ENCODE measurements around the gene SNTG2.

The SNTG2 gene

DNA sequence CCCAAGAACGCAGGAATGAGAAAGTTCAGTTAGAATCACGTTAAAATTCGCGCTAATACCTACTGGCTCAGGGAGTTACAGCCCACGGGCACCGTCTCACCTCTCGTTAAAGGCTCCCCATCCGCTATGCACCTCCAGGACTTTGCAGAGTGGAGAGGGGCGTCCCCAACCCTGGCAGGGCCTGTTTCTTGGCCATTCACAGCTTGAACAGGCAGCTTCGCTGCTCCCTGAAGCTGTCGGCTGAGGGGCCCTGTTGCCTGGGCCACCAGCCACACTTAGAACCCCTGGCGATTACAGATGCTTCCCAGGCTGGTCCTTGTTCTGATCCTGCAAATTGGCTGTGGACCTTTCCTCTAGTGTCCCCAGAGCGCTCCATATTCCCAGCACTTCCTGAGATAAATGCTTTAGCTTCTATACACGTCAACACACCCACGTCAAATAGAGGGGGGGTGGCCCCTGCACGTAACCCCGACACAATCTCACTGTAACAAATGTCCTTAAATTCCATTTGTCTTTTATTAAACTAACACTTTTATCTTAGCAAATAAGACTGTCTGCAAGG, 16.8 kb upstream of the SNTG2 start:
- no peak overlapping the region for H3K4me3 ChIP-seq (ENCODE audit: low read length)
- TF ChIP-seq, protein P1, sequence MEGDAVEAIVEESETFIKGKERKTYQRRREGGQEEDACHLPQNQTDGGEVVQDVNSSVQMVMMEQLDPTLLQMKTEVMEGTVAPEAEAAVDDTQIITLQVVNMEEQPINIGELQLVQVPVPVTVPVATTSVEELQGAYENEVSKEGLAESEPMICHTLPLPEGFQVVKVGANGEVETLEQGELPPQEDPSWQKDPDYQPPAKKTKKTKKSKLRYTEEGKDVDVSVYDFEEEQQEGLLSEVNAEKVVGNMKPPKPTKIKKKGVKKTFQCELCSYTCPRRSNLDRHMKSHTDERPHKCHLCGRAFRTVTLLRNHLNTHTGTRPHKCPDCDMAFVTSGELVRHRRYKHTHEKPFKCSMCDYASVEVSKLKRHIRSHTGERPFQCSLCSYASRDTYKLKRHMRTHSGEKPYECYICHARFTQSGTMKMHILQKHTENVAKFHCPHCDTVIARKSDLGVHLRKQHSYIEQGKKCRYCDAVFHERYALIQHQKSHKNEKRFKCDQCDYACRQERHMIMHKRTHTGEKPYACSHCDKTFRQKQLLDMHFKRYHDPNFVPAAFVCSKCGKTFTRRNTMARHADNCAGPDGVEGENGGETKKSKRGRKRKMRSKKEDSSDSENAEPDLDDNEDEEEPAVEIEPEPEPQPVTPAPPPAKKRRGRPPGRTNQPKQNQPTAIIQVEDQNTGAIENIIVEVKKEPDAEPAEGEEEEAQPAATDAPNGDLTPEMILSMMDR (IDR thresholded peaks at IDR 0.05; ENCODE audit: insufficient read depth, low read depth, low read length, missing control alignments) = no peak
- DNase-seq (ENCODE audit: low read depth) = no peak

DNA sequence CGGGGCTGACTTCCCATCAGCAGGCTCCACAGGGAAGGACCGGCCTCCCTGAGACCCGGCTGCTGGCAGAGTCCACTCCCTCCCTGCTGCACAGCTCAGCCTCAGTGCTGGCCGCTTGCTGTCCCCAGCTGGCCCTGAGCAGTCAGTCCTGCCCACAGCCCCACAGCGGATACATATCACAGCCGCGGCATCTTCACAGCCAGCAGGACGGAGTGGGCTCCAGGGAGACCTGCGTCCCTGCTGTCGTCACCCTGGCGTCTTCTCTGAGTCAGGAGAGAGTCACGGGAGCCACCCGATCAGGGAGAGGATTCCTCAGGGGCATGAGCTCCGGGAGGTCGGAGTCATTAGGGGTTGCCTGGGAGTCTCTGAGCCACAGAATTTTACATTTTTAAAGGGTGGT, 13.1 kb upstream of the SNTG2 start:
- H3K4me3 ChIP-seq (ENCODE audit: low read length) = no peak overlapping the region
- DNase-seq (ENCODE audit: low read depth) = no peak
- TF ChIP-seq, protein P1 (IDR thresholded peaks at IDR 0.05; ENCODE audit: insufficient read depth, low read depth, low read length, missing control alignments) = no peak

DNA sequence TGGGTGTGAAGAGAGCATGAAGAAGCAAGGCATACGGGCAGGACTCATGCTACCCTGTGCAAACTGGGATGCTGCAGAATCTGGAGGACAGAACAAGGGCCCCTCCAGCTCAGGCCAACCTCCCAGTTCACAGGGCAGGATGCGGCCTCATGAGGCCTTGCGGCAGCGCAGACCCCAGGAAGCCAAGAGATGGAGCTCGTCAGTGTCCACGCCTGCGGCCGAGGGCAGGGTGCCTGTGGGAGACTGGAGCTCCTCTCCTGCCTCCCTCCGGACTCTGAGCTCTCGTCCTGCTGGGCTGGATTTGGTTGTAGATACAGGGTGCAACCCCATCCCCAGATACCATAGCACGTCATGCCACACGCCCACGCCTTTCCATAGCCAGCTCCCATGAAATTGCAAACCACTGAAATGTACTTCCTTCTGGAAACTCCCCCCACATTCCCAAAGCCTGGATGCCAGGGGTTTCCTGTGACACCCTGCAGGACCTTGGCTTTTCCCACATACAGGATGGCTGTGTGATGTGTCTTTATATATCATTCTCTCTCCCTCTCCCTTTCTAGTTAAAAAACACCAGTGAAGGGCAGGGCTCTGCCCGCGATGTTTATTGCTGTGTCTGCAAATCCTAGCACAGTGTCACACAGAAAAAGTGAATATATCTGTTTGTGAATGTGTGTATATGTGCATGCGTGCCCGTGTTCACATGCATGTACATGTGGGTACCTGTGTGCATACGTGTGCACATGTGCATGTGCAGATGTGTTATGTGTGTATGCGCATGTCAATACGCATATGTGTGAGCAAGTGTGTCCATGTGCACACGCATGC, 12.3 kb upstream of the SNTG2 start:
- TF ChIP-seq, protein P1 (IDR thresholded peaks at IDR 0.05; ENCODE audit: insufficient read depth, low read depth, low read length, missing control alignments) = no peak
- no peak overlapping the region for H3K4me3 ChIP-seq (ENCODE audit: low read length)
- DNase-seq (ENCODE audit: low read depth) = no peak

DNA sequence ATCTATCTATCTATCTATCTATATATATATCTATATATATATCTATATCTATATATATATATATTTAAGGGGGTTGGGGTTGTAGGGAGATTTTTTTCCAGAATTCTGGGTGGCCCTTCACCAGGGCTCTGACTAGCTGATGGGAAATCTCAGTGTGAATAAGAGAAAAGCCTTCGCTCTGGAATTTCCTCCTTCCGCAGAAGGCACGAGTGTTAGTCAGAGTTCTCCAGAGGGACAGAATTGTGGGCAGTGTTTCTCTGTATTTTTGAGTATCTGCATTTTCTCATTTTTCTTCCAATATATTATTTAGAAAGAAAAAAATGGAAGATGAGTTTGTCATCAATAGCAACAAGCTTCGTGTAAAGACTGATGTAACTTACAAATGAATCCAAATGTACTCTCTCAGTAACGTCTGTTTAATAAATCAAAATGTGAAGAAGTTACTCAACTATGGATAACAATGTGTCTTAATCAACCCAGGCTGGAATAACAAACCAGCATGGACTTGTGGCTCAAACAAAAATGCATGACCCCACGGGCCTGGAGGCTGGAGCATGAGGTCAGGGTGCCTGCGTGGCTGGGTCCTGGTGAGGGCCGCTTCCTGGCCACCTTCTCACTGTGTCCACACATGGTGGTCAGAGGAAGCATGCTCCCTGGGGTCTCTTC, 10.6 kb upstream of the SNTG2 start:
- DNase-seq (ENCODE audit: low read depth) = no peak
- no peak overlapping the region for H3K4me3 ChIP-seq (ENCODE audit: low read length)
- TF ChIP-seq, protein P1 (IDR thresholded peaks at IDR 0.05; ENCODE audit: insufficient read depth, low read depth, low read length, missing control alignments) = no peak

DNA sequence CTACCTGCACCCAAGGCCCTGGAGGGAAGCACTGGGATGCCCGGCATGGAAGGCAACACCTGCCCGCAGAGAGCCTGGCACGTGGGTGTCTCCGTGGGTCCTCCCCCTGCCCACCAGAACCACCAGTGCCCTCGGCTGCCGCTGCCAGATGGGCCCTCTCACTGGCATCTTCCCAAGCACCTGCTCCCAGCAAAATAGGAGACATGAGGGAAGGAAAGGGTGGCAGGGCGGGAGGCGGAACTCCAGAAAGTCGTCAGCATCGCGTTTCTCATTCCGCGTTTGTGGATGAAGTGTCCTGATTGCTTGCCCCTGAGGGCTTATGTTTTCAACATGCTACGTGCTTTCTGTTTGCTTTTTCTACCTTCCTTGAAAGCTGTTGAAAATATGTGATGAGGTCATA, 8.8 kb upstream of the SNTG2 start:
- no peak overlapping the region for H3K4me3 ChIP-seq (ENCODE audit: low read length)
- no peak for DNase-seq (ENCODE audit: low read depth)
- TF ChIP-seq, protein P1 (IDR thresholded peaks at IDR 0.05; ENCODE audit: insufficient read depth, low read depth, low read length, missing control alignments) = no peak

DNA sequence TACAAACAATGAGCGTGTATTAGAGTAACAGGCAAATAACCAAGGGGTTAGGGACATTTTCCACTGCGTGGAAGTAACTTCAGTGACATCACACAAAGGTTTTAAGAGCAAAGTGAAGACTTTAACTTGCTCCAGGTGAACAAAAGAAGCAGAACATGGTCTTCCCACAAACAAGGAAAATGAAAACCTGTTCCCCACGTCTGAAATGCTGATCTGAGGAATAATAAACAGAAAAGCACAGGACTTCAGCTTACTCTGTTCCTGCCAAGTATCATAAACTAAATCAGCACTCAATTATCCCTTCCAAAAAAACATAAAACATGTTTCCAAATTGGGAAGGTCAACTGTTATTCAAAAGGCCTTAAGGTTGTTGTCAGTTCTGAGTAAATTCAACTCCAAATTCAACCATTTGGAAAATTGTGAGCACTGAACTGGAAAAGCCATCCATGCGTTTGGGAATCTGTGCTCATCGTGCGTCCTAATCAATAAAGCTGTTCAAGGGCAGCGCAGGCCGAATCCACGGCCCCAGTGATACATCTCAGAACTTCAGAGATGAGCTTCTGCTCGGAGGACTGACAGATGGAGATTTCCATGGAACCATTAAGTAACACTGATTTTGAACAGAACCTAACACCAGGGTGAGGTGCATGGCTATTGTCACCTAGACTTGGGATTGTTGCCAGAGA, 7.7 kb upstream of the SNTG2 start:
- TF ChIP-seq, protein P1 (IDR thresholded peaks at IDR 0.05; ENCODE audit: insufficient read depth, low read depth, low read length, missing control alignments) = no peak
- no peak overlapping the region for H3K4me3 ChIP-seq (ENCODE audit: low read length)
- DNase-seq (ENCODE audit: low read depth) = no peak

Data from epithelial cell of esophagus (primary cell).